HFF-Myc (cell line): Measurements from ENCODE around the gene COL5A1.

Source experiments
- DNase-seq: peaks from one replicate; pipeline ENCODE4 v3.0.0-alpha.2; 2011; ENCODE audit warnings: low read depth; ENCODE audit errors: extremely low read depth
- H3K4me3 ChIP-seq: replicated peaks from 2 replicates; pipeline ENCODE4 v1.5.1; 2011; ENCODE audit warnings: low read depth, mild to moderate bottlenecking, control low read depth, low read length
- TF ChIP-seq, protein P1 (sequence below): IDR thresholded peaks from 2 replicates; pipeline ENCODE4 v1.5.1; 2012; ENCODE audit warnings: mild to moderate bottlenecking, low read depth, low read length, control low read depth; ENCODE audit errors: missing control alignments

The COL5A1 gene

DNA sequence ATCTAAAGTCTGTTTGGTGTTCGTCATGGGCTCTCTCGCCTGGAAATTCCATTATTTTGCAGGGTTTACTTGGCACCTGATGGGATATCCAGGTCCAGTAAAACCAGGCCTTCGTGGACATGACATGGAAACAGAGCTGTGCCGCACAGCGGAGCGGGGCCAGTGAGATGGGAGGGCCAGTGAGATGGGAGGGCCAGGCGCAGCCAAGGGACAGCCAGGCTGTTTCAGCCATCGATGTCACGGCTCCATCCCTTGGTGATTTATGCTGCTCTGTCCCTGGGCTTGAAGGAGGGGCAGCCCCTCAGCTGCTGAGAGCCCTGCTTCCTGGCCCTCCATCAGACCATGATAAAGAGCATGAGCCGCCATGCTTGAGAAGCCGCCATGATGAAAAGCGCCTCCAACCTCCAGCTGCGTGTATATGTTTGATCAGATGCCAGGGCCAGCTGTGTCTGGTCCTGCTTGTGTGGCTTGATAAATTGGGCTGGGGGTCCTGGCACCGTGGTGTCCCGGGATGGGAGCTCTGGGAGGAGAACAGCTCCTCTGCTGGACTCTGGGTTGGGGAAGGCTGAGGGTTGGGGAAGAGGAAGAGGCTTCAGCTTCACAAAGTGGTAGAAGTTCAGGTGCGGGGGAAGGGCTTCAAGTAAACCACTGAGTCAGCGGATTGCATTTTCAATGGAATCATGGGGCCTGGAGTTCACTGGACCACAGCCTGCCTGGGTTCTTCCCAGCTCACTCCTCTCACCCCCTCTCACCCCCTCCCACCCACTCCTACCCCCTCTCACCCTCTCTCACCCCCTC, 6.1 kb upstream of the COL5A1 start:
- TF ChIP-seq, protein P1, sequence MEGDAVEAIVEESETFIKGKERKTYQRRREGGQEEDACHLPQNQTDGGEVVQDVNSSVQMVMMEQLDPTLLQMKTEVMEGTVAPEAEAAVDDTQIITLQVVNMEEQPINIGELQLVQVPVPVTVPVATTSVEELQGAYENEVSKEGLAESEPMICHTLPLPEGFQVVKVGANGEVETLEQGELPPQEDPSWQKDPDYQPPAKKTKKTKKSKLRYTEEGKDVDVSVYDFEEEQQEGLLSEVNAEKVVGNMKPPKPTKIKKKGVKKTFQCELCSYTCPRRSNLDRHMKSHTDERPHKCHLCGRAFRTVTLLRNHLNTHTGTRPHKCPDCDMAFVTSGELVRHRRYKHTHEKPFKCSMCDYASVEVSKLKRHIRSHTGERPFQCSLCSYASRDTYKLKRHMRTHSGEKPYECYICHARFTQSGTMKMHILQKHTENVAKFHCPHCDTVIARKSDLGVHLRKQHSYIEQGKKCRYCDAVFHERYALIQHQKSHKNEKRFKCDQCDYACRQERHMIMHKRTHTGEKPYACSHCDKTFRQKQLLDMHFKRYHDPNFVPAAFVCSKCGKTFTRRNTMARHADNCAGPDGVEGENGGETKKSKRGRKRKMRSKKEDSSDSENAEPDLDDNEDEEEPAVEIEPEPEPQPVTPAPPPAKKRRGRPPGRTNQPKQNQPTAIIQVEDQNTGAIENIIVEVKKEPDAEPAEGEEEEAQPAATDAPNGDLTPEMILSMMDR: no peak
- no peak for DNase-seq
- no peak overlapping the region for H3K4me3 ChIP-seq

GRCh38 chr9:134636149-134636507, 5.5 kb upstream of the COL5A1 start:
- DNase-seq: no peak
- TF ChIP-seq, protein P1: no peak
- H3K4me3 ChIP-seq: no peak overlapping the region

DNA sequence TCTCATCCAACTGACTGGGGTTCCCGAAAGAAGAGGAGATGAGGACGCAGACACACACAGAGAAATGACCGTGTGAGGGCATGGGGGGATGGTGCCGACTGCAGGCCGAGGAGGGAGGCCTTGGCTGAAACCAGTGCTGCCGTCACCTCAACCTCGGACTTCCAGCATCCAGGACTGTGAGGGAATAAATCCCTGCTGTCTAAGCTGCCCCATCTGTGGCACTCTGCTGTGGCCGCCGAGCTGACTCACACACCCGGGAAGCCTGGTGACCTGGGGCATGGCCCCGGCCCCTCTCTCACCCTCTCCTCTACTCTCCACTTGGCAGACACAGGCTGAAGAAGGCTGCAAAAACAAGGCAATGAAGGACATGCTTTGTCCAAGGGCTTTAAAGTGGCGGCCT, 4.4 kb upstream of the COL5A1 start:
- TF ChIP-seq, protein P1: no peak
- no peak for DNase-seq
- H3K4me3 ChIP-seq: no peak overlapping the region

DNA sequence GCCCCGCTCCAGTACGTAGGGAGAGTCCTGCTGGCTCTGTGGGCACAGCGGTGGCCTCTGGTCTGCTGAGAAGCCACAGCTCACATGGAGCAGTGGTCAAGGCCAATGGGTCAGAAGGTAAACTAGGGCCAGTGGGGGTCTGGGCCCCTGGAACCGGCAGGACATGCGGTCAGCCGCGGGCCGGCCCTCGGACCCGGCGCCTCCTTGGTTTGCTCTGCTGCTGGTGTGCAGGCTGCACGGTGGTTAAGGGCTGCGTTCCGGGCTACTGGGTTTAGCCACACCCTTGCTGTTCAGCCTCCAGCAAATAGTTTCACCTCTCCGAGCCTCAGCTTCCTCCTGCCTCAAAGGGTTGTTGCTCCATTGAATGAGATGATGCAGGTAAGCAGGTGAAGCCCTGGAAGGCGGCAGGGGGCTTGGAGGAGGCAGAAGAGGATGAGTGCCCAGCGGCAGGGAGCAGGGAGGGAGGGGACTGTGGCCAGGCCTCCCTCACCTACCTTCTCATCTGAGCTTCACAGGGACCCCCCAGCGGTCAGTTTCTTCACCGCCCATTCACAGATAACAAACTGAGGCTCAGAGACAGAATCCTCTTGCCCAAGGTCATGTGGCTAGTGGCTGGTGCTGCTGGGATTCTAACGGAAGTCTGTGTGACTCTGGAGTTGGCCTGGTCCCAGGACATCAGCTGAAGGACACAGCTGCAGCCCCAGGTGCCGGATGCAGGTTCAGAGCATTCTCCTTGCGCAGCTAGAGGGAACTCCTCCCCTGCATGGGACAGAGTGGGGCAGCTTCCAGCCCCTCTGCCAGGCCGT, 3.7 kb upstream of the COL5A1 start:
- TF ChIP-seq, protein P1: no peak
- H3K4me3 ChIP-seq: no peak overlapping the region
- DNase-seq: no peak

DNA sequence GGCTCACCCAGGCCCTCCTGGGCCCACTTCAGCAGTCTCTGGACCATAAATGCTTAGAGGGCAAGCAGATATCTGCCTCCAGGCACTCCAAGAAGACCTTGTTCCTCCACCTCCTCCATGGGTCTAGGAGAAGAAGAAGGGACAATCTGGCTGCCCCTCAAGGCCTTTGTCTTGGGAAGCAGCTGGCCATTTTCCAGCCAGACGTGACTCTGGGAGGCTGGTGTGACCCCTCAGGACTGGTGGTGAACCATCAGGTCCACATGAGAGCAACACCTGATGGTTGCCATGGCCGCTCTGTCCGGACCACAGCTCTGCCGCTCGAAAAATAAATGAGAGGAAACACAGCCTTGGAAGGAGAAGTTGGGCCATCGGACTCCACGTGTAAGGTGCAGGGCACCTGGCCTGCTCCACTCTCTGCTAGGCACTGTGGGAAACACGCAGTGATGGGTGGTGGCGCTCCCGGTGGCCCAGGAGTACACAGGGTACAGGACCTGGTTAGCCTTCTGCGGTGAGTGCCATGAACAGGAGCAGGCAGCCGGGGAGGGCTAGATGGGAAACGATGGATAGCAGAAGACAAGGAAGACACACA, 3.0 kb upstream of the COL5A1 start:
- TF ChIP-seq, protein P1: no peak
- H3K4me3 ChIP-seq: no peak overlapping the region
- DNase-seq: no peak

DNA sequence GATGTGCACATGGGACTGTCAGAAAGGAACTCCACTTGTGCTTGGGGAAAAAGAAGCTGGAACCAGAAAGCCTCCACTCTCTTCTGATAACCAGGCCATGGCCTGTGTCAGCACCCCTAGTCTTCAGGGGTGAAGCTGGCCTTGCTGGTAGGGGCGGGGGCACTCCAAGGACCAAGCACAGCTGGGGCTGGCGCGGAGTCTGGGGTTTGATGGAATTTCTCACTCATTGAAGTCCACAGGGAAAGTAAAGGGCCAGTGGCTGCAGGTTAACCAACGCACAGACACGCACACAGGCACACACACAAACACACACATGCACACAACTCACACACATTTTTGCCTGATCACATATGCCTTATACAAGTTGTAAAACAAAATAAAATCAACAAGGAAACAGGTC, 1.6 kb upstream of the COL5A1 start:
- TF ChIP-seq, protein P1: no peak
- no peak for DNase-seq
- no peak overlapping the region for H3K4me3 ChIP-seq
